Measurements from ENCODE around the gene SLC27A6. TPM values are rescaled to one million over a fixed set of nuclear protein-coding genes. Genes with fewer than 3 reads are reported as not detected.
"Not testable (repeated sequence)": the region's sequence is repeated elsewhere in the genome, so short reads cannot be mapped to it uniquely, and the experiment has no call there.

SLC27A6 gene
- total RNA-seq, 5 donors from 2014 or later (not counting 1 experiment from before 2014, with no cell fraction given): 0.13 TPM; not detected in 4

DNA sequence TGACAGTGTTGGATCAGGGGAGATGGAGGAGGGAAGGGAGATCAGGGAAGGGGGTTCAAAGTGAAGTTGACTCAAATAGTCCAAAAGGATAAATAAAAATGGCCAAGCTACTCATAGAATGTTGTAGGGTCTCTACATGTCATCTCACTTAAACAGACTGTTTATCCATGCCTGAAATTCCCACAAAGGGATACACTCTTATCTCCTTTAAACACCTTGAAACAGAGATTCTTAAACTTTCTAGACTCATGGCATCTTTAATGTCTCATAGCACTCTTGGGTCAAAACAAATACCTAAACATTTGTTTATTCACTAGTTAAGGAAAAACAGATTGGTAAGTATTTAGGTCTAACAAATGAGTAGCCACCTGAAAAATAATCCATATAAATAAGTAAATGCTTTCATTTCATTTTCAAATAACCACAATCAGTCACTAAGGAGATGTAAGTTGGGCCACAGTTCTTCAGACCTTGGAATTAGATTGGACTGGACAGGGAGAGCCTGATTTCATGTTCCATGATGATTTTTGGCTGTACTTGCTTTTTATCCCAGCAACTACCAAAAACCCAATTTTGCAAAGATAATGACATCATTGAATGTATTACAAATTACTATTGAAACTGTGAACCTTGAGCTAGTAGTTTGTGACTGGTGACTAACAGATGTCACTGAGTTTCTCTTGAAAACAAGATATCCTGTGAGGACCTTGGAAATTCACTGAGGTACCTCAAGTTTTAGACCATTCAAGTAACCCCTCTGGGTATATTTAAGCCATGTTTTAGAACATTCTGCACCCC lies 66.8 kb downstream of the SLC27A6 start:
- Histone ChIP-seq H3K27ac (ENCODE audit: low read length) (no peak overlapping the region), H3K36me3 (ENCODE audit: control insufficient read depth in 2 of 2, extremely low read depth in 1 of 2, insufficient read depth in 1 of 2, low read length in 1 of 2) (no peaks in the 10 kb centered on the region), H3K9me3 (no peaks in the 10 kb centered on the region), H3K4me3 (ENCODE audit: control insufficient read depth in 1 of 2, extremely low read depth in 1 of 2, low read length in 1 of 2) (no peak overlapping the region), H3K27me3 (replicated peaks in 1 of 2; ENCODE audit: control insufficient read depth in 2 of 2, extremely low read depth in 1 of 2, insufficient read depth in 2 of 2, low read length in 1 of 2) (peaks cover 0 to 1% of the 10 kb centered on the region in 2 experiments), H3K4me1 (ENCODE audit: control insufficient read depth in 1 of 2, extremely low read depth in 1 of 2, insufficient read depth in 2 of 2, low read length in 2 of 2) (no peaks in the 10 kb centered on the region)
- ChIA-PET POLR2A (no interaction called here), CTCF (no interaction called here)
- Mint-ChIP-seq H3K4me3 (no peak overlapping the region), H3K27me3 (peaks cover 5 to 19% of the 10 kb centered on the region in 2 donors), H3K9me3 (no peaks in the 10 kb centered on the region), H3K4me1 (no peaks in the 10 kb centered on the region), H3K27ac (no peak overlapping the region), H3K36me3 (no peaks in the 10 kb centered on the region)
- no peak for ATAC-seq (replicated peaks in 1 of 4)
- DNase-seq: no peak

DNA sequence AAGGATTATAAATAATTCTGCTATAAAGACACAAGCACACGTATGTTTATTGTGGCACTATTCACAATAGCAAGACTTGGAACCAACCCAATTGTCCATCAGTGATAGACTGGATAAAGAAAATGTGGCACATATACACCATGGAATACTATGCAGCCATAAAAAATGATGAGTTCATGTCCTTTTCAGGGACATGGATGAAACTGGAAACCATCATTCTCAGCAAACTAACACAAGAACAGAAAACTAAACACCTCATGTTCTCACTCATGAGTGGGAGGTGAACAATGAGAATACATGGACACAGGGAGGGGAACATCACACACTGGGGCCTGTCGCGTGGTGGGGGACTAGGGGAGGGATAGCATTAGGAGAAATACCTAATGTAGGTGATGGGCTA lies 71.0 kb downstream of the SLC27A6 start:
- H3K27ac Mint-ChIP-seq; H3K4me1 ChIP-seq (ENCODE audit: control insufficient read depth in 1 of 2, extremely low read depth in 1 of 2, insufficient read depth in 2 of 2, low read length in 2 of 2); DNase-seq; H3K9me3 ChIP-seq; H3K36me3 Mint-ChIP-seq; H3K27me3 ChIP-seq (replicated peaks in 1 of 2; ENCODE audit: control insufficient read depth in 2 of 2, extremely low read depth in 1 of 2, insufficient read depth in 2 of 2, low read length in 1 of 2); H3K36me3 ChIP-seq (ENCODE audit: control insufficient read depth in 2 of 2, extremely low read depth in 1 of 2, insufficient read depth in 1 of 2, low read length in 1 of 2); POLR2A ChIA-PET; H3K4me3 Mint-ChIP-seq; H3K9me3 Mint-ChIP-seq; H3K4me1 Mint-ChIP-seq; ATAC-seq (replicated peaks in 1 of 4); CTCF ChIA-PET; H3K27ac ChIP-seq (ENCODE audit: low read length); H3K4me3 ChIP-seq (ENCODE audit: control insufficient read depth in 1 of 2, extremely low read depth in 1 of 2, low read length in 1 of 2): not testable (repeated sequence)
- peaks cover 7 to 17% of the 10 kb centered on the region in 2 donors for H3K27me3 Mint-ChIP-seq
- 92% methylated on average over 2 of the region's 3 CpGs for WGBS (ENCODE audit: insufficient coverage)

DNA sequence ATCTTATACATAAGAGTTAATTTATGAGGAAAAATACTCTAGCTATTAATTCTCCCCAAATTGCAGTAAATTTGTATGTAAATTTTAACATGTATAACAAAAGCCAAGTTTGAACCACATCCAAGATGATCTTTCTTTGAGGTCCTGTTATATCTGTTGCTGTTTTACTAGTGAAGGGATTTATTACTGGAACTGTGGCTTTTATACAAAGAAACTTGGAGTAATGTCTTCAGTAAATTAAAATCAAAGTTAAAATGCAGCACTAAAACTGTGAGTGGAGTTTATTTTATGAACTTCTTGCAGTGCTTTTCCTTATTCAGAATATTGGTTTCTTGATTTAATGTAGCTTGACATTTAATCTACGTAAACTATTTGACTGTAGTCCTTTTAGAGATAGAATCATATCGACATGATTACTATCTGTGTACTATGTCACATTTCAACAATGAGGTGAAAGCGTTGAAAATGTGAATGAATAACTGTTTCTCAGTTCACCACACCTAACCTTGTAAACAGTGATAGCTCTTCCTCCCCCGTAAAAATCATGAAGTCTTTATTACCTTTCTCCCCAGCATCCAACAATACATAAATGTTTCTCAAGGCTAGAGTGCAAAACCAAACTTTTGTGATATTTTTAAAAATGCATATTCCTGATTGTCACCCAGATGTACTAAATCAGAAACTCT lies 76.1 kb downstream of the SLC27A6 start:
- peaks cover 18 to 26% (median 20%) of the 10 kb centered on the region in 3 donors for H3K9me3 Mint-ChIP-seq
- CTCF ChIA-PET: no interaction called here
- DNase-seq: no peak
- no peak overlapping the region for H3K4me3 Mint-ChIP-seq
- no peak for ATAC-seq (replicated peaks in 1 of 4)
- no peak overlapping the region for H3K4me3 ChIP-seq (ENCODE audit: control insufficient read depth in 1 of 2, extremely low read depth in 1 of 2, low read length in 1 of 2)
- no peaks in the 10 kb centered on the region for H3K36me3 ChIP-seq (ENCODE audit: control insufficient read depth in 2 of 2, extremely low read depth in 1 of 2, insufficient read depth in 1 of 2, low read length in 1 of 2)
- H3K36me3 Mint-ChIP-seq: no peaks in the 10 kb centered on the region
- H3K4me1 ChIP-seq (ENCODE audit: control insufficient read depth in 1 of 2, extremely low read depth in 1 of 2, insufficient read depth in 2 of 2, low read length in 2 of 2): no peaks in the 10 kb centered on the region
- H3K4me1 Mint-ChIP-seq: no peaks in the 10 kb centered on the region
- no peak overlapping the region for H3K27ac ChIP-seq (ENCODE audit: low read length)
- POLR2A ChIA-PET: no interaction called here
- peaks cover 2 to 7% of the 10 kb centered on the region in 2 donors for H3K27me3 Mint-ChIP-seq
- no peak overlapping the region for H3K27ac Mint-ChIP-seq
- 50% methylated on average over 1 of the region's 4 CpGs for WGBS (ENCODE audit: insufficient coverage)
- H3K27me3 ChIP-seq (replicated peaks in 1 of 2; ENCODE audit: control insufficient read depth in 2 of 2, extremely low read depth in 1 of 2, insufficient read depth in 2 of 2, low read length in 1 of 2): peaks cover 0 to 2% of the 10 kb centered on the region in 2 experiments
- no peaks in the 10 kb centered on the region for H3K9me3 ChIP-seq

DNA sequence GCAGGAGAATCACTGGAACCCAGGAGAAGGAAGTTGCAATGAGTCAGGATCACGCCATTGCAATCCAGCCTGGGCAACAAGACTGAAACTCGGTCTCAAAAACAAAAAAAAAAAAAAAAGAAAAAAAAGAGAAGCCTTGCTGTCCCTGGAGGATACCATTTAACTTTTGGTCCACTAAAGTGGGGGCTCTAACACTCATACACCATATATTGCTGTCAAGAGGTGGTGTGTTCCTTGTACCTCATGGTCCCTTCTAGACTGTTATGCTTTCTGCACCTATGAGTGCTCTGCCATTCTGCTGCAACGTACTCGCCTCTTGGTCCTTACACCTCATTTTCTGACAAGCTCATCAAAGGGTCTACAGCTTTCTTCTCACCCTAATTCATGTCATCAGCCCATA lies 77.0 kb downstream of the SLC27A6 start:
- 67% methylated on average over 2 of the region's 4 CpGs for WGBS (ENCODE audit: insufficient coverage)
- no peak for ATAC-seq (replicated peaks in 1 of 4)
- Mint-ChIP-seq H3K4me3 (no peak overlapping the region), H3K36me3 (no peaks in the 10 kb centered on the region), H3K4me1 (no peaks in the 10 kb centered on the region), H3K9me3 (peaks cover 18 to 26% (median 20%) of the 10 kb centered on the region in 3 donors), H3K27ac (no peak overlapping the region), H3K27me3 (peaks cover 2 to 7% of the 10 kb centered on the region in 2 donors)
- Histone ChIP-seq H3K4me3 (ENCODE audit: control insufficient read depth in 1 of 2, extremely low read depth in 1 of 2, low read length in 1 of 2) (no peak overlapping the region), H3K36me3 (ENCODE audit: control insufficient read depth in 2 of 2, extremely low read depth in 1 of 2, insufficient read depth in 1 of 2, low read length in 1 of 2) (no peaks in the 10 kb centered on the region), H3K4me1 (ENCODE audit: control insufficient read depth in 1 of 2, extremely low read depth in 1 of 2, insufficient read depth in 2 of 2, low read length in 2 of 2) (no peaks in the 10 kb centered on the region), H3K27ac (ENCODE audit: low read length) (no peak overlapping the region), H3K27me3 (replicated peaks in 1 of 2; ENCODE audit: control insufficient read depth in 2 of 2, extremely low read depth in 1 of 2, insufficient read depth in 2 of 2, low read length in 1 of 2) (no peaks in the 10 kb centered on the region), H3K9me3 (no peaks in the 10 kb centered on the region)
- ChIA-PET CTCF (no interaction called here), POLR2A (no interaction called here)
- no peak for DNase-seq

DNA sequence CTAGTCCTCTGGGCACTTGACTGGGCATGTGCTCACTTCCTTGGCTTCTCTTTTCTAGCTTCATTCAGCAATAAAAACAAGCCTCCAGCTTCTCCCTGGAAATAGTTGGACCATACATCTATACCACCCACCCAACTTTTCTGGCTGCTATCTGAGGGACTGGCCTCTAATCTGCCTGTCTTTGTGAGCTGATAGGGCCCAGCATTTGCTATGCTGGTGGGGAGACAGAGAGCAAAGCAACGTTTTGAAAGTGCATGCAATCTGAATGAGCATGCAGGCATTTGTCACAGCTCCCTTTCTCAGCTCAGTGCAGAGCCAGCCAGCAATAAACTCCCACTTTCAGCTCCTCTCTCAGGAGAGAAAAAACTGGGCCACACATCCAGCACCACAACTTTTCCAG lies 78.6 kb downstream of the SLC27A6 start:
- H3K4me3 ChIP-seq (ENCODE audit: control insufficient read depth in 1 of 2, extremely low read depth in 1 of 2, low read length in 1 of 2): no peak overlapping the region
- no peaks in the 10 kb centered on the region for H3K36me3 ChIP-seq (ENCODE audit: control insufficient read depth in 2 of 2, extremely low read depth in 1 of 2, insufficient read depth in 1 of 2, low read length in 1 of 2)
- no peak for DNase-seq
- Mint-ChIP-seq H3K27me3 (peaks cover 2 to 4% of the 10 kb centered on the region in 2 donors), H3K4me3 (no peak overlapping the region), H3K9me3 (peaks cover 18 to 26% (median 20%) of the 10 kb centered on the region in 3 donors), H3K4me1 (no peaks in the 10 kb centered on the region), H3K27ac (no peak overlapping the region), H3K36me3 (no peaks in the 10 kb centered on the region)
- no peaks in the 10 kb centered on the region for H3K27me3 ChIP-seq (replicated peaks in 1 of 2; ENCODE audit: control insufficient read depth in 2 of 2, extremely low read depth in 1 of 2, insufficient read depth in 2 of 2, low read length in 1 of 2)
- H3K4me1 ChIP-seq (ENCODE audit: control insufficient read depth in 1 of 2, extremely low read depth in 1 of 2, insufficient read depth in 2 of 2, low read length in 2 of 2): no peaks in the 10 kb centered on the region
- ChIA-PET POLR2A (no interaction called here), CTCF (no interaction called here)
- H3K27ac ChIP-seq (ENCODE audit: low read length): no peak overlapping the region
- WGBS (ENCODE audit: insufficient coverage): no CpG with 5 or more reads among the region's 1 CpG
- ATAC-seq (replicated peaks in 1 of 4): no peak
- H3K9me3 ChIP-seq: no peaks in the 10 kb centered on the region

DNA sequence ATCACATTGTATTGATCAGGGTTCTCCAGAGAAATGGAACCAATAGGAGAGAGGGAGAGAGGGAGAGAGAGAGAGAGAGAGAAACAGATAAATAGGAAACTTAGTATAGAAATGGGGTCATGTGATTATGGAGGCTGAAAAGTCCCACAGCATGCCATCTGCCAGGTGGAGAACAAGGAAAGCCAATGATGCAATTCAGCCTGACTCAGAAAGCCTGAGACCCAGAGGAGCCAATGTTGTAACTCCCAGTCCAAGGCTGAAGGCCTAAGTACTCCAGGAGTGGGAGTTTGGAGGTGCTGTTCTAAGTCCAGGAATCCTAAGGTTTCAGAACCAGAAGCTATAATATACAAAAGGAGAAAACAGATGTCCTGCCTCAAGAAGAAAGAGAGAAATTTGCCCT lies 80.9 kb downstream of the SLC27A6 start:
- Mint-ChIP-seq H3K4me3 (no peak overlapping the region), H3K36me3 (no peaks in the 10 kb centered on the region), H3K27ac (no peak overlapping the region), H3K9me3 (peaks cover 18 to 26% (median 20%) of the 10 kb centered on the region in 3 donors), H3K4me1 (no peaks in the 10 kb centered on the region), H3K27me3 (peaks cover 0 to 5% of the 10 kb centered on the region in 2 donors)
- ChIA-PET POLR2A (no interaction called here), CTCF (no interaction called here)
- no peaks in the 10 kb centered on the region for H3K27me3 ChIP-seq (replicated peaks in 1 of 2; ENCODE audit: control insufficient read depth in 2 of 2, extremely low read depth in 1 of 2, insufficient read depth in 2 of 2, low read length in 1 of 2)
- no peaks in the 10 kb centered on the region for H3K4me1 ChIP-seq (ENCODE audit: control insufficient read depth in 1 of 2, extremely low read depth in 1 of 2, insufficient read depth in 2 of 2, low read length in 2 of 2)
- H3K9me3 ChIP-seq: no peaks in the 10 kb centered on the region
- ATAC-seq (replicated peaks in 1 of 4) (no peak), DNase-seq (no peak)
- no peak overlapping the region for H3K27ac ChIP-seq (ENCODE audit: low read length)
- H3K4me3 ChIP-seq (ENCODE audit: control insufficient read depth in 1 of 2, extremely low read depth in 1 of 2, low read length in 1 of 2): no peak overlapping the region
- H3K36me3 ChIP-seq (ENCODE audit: control insufficient read depth in 2 of 2, extremely low read depth in 1 of 2, insufficient read depth in 1 of 2, low read length in 1 of 2): no peaks in the 10 kb centered on the region

Data from T-cell (primary cell).